Sigmoid colon (tissue), 7 donors: ENCODE measurements around the gene SSUH2. TPM values are rescaled to one million over a fixed set of nuclear protein-coding genes. Genes with fewer than 3 reads are reported as not detected.

ENCODE experiments used
- DNase-seq: peaks from one replicate; pipeline ENCODE4 v3.0.0-alpha.2; 2019
- H3K27ac ChIP-seq, 4 donors: fragments of 200-600 bp; sonication (generic); one replicate each; pipeline ENCODE4 v1.5.1; 2016 to 2019; ENCODE audit warnings: mild to moderate bottlenecking in 1 of 4
- H3K27me3 ChIP-seq, 3 donors: fragments of 200-600 bp; sonication (generic); one replicate each; pipeline ENCODE4 v1.5.1; 2019; ENCODE audit warnings: mild to moderate bottlenecking in 1 of 3
- H3K36me3 ChIP-seq, 4 donors: fragments of 200-600 bp; sonication (generic); one replicate each; pipeline ENCODE4 v1.5.1; 2016 to 2019
- H3K4me1 ChIP-seq, 4 donors: fragments of 200-600 bp; sonication (generic); one replicate each; pipeline ENCODE4 v1.5.1; 2017 to 2019
- H3K4me3 ChIP-seq, 4 donors: fragments of 200-600 bp; sonication (generic); one replicate each; pipeline ENCODE4 v1.5.1; 2017 to 2019; ENCODE audit warnings: mild to moderate bottlenecking in 2 of 4, moderate library complexity in 1 of 4
- H3K9me3 ChIP-seq, 4 donors: fragments of 200-600 bp in 3 of 4; sonication (generic) in 3 of 4; one replicate each; pipeline versions ENCODE4 v1.5.1 to v1.6.1; 2013 to 2019
- CTCF ChIP-seq, 4 experiments: fragments of 450-650 bp in 3 of 4; fragments of 200-600 bp in 1 of 4; IDR thresholded peaks; one replicate each; pipeline ENCODE4 v1.5.1; 2016 to 2019; ENCODE audit warnings: antibody characterized with exemption in 4 of 4, mild to moderate bottlenecking in 3 of 4, moderate library complexity in 2 of 4
- EP300 ChIP-seq, 4 donors: sonication (generic); formaldehyde crosslinking; IDR thresholded peaks; one replicate each; pipeline ENCODE4 v1.6.1; 2017; ENCODE audit warnings: antibody characterized with exemption in 4 of 4
- POLR2A ChIP-seq, 2 donors: fragments of 450-650 bp; IDR thresholded peaks; one replicate each; pipeline ENCODE4 v1.6.1; 2016; ENCODE audit warnings: antibody characterized with exemption in 2 of 2, mild to moderate bottlenecking in 2 of 2, moderate library complexity in 2 of 2
- POLR2AphosphoS5 ChIP-seq, 4 donors: sonication (generic); formaldehyde crosslinking; IDR thresholded peaks; one replicate each; pipeline ENCODE4 v1.6.1; 2017; ENCODE audit warnings: antibody characterized with exemption in 4 of 4
- WGBS, 2 donors: extraction: QIAGEN DNeasy Blood & Tissue Kit; methylation state at CpG; one replicate each; pipeline ENCODE4 v1.1.7; 2013; 5-methylcytosine and 5-hydroxymethylcytosine counted together
- intact Hi-C: fragments of 100-400 bp; cut with DNase I; formaldehyde crosslinking; loops from one replicate; pipeline ENCODE4 v1.15.1; 2023
- polyA plus RNA-seq, 3 donors: library from polyadenylated mRNA; stranded (reverse); fragments of 200-250 nt; gene quantifications; one replicate each; pipeline ENCODE4 v1.2.3, GENCODE V29; 2013
- total RNA-seq, 4 donors: library from RNA; depleted of rRNA; stranded (reverse); fragments of >200 nt; gene quantifications; one replicate each; pipeline ENCODE4 v1.1.0, GENCODE V29; 2016
- donor health status: healthy with polysubstance abuse.
- donor health status: Bipolar disorder and iron deficiency.
- donor health status: healthy.

SSUH2 gene
- total and polyA plus RNA-seq, 7 donors, result 0.16 to 4.4 (median 0.95) TPM; not detected in 2

GRCh38 chr3:8618950-8619349, 25.6 kb downstream of the SSUH2 start:
- peaks cover 0 to 3% (median 0%) of the 10 kb centered on the region in 4 donors for H3K9me3 ChIP-seq
- no peak for DNase-seq
- no peak overlapping the region for H3K27ac ChIP-seq
- 92 to 96% methylated on average over 4 of the region's 4 CpGs for WGBS, 2 donors
- no peak overlapping the region for H3K4me3 ChIP-seq
- H3K27me3 ChIP-seq, result no peaks in the 10 kb centered on the region
- peaks cover 0 to 9% (median 7%) of the 10 kb centered on the region in 4 donors for H3K4me1 ChIP-seq
- TF ChIP-seq POLR2A (IDR thresholded peaks at IDR 0.05) (no peak), CTCF (IDR thresholded peaks at IDR 0.05) (no peak), POLR2AphosphoS5 (IDR thresholded peaks at IDR 0.05) (no peak), EP300 (IDR thresholded peaks at IDR 0.05) (no peak)
- intact Hi-C loops, result no loop called here
- no peaks in the 10 kb centered on the region for H3K36me3 ChIP-seq

DNA sequence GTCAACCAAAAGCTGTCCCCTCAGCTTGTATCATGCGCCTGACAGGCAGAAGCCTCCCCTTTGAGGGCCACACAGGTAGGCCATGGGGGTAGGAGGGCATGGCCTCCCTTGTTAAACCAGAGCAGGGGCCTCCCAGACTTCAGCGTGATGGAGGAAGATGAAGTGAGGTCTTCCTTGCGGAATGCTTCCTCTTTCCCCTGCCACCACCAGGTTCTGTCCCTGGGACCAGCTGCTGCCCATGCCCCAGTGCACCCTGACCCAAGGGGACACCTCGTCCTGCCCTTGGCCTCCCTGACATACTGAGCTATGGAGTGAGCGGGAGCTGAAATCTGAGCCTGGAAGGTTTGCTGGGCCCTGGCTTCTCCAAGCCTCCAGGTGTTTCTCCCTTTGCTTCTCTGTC, 26.7 kb downstream of the SSUH2 start:
- peak; percentile 43 for DNase-seq
- H3K4me3 ChIP-seq, result no peak overlapping the region
- H3K27me3 ChIP-seq, result no peaks in the 10 kb centered on the region
- no peak overlapping the region for H3K27ac ChIP-seq
- peaks cover 0 to 3% (median 2%) of the 10 kb centered on the region in 4 donors for H3K4me1 ChIP-seq
- no peak for TF ChIP-seq POLR2A (IDR thresholded peaks at IDR 0.05)
- TF ChIP-seq CTCF (IDR thresholded peaks at IDR 0.05), result no peak
- TF ChIP-seq EP300 (IDR thresholded peaks at IDR 0.05), result no peak
- TF ChIP-seq POLR2AphosphoS5 (IDR thresholded peaks at IDR 0.05), result no peak
- H3K36me3 ChIP-seq, result no peaks in the 10 kb centered on the region
- H3K9me3 ChIP-seq, result peaks cover 0 to 3% (median 0%) of the 10 kb centered on the region in 4 donors
- intact Hi-C loops, result no loop called here
- 94 to 97% methylated on average over 5 of the region's 5 CpGs for WGBS, 2 donors

DNA sequence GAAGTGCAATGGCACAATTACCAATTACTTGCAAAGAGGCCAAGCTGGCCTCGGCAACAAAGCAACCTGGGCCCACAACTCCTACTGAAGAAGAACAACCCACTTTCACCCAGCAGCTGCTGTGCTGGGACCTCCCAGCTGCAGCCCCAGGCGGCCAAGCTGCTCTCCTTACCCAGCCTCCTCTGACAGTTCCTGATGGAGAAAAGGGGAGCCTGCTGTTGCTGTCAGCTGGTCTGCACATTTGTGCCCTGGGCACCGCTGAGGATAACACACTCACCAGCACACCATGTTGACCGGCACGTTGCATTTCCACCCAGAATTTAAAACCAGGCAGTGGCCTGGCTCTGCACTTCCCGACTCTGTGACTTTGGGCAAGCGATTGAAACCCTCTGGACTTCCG, 33.6 kb downstream of the SSUH2 start:
- WGBS, 2 donors, result 92 to 93% methylated on average over 8 of the region's 8 CpGs
- intact Hi-C loops, result no loop called here

DNA sequence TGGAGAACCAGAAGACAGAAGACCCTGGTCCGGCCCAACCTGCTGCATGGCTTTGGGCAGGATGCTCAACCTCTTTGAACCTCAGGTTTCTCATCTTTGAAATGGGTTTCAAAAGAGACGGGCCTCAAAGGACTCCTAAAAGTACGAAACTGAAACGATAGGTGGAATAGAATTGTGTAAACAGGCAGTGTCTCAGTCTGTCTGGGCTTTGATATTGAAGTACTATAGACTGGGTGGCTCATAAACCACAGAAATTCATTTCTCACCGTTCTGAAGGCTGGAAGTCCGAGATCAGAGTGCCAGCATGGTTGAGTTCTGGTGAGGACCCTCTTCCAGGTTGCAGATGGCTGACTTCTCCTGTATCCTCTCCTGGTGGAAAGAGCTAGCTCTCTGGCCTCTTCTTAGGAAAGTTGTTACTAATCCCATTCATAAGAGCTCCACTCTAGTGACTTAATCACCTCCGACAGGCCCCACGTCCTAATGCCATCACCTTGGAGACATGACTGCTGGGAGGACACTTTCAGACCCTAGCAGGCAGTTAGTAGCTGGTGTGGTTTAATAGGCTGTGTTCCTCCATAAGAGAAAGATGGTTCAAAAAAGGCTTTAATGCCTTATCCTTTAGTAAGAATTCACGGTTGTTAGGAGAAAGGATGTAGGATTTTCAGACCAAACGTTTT, 35.7 kb downstream of the SSUH2 start:
- H3K4me3 ChIP-seq, result no peak overlapping the region
- H3K27ac ChIP-seq, result no peak overlapping the region
- H3K36me3 ChIP-seq, result no peaks in the 10 kb centered on the region
- H3K4me1 ChIP-seq, result peaks cover 0 to 17% (median 12%) of the 10 kb centered on the region in 4 donors
- TF ChIP-seq POLR2A (IDR thresholded peaks at IDR 0.05) (no peak), POLR2AphosphoS5 (IDR thresholded peaks at IDR 0.05) (no peak), EP300 (IDR thresholded peaks at IDR 0.05) (no peak), CTCF (IDR thresholded peaks at IDR 0.05) (no peak)
- no peaks in the 10 kb centered on the region for H3K9me3 ChIP-seq
- H3K27me3 ChIP-seq, result no peaks in the 10 kb centered on the region
- intact Hi-C loops, result no loop called here
- WGBS, 2 donors, result 81 to 85% methylated on average over 10 of the region's 10 CpGs
- DNase-seq, result no peak

More for the DNA sequence above, 33.6 kb downstream of the SSUH2 start:
- Histone ChIP-seq H3K36me3 (no peaks in the 10 kb centered on the region), H3K4me3 (no peak overlapping the region), H3K27ac (no peak overlapping the region), H3K9me3 (no peaks in the 10 kb centered on the region), H3K27me3 (no peaks in the 10 kb centered on the region), H3K4me1 (peaks cover 0 to 17% (median 12%) of the 10 kb centered on the region in 4 donors)
- no peak for DNase-seq
- TF ChIP-seq POLR2A (IDR thresholded peaks at IDR 0.05) (no peak), POLR2AphosphoS5 (IDR thresholded peaks at IDR 0.05) (no peak), CTCF (IDR thresholded peaks at IDR 0.05) (no peak), EP300 (IDR thresholded peaks at IDR 0.05) (no peak)
